ENCODE results near the gene NUDCD3.

The NUDCD3 gene

GRCh38 chr7:44505595-44505994, 15.1 kb upstream of the NUDCD3 start:
- Histone ChIP-seq H3F3A (ENCODE audit: insufficient read depth) (no peaks in the 10 kb centered on the region), H3K27ac (ENCODE audit: low read depth, low read length) (no peak overlapping the region), H3K4me2 (ENCODE audit: low read depth, low read length, poor library complexity, severe bottlenecking) (no peak overlapping the region), H3K9me2 (replicated peaks; ENCODE audit: insufficient read depth, low read length) (no peaks in the 10 kb centered on the region), H3K9me3 (ENCODE audit: insufficient read depth, low read length) (no peaks in the 10 kb centered on the region), H3K9ac (ENCODE audit: low read length) (no peak overlapping the region), H4K20me1 (ENCODE audit: low read depth, low read length) (no peaks in the 10 kb centered on the region), H3K4me3 (ENCODE audit: insufficient read depth, low read length, poor library complexity, severe bottlenecking) (no peak overlapping the region), H3K27me3 (ENCODE audit: low read length) (no peaks in the 10 kb centered on the region), H3K36me3 (ENCODE audit: low read length) (no peaks in the 10 kb centered on the region), H3K79me2 (ENCODE audit: insufficient read depth, low read length) (no peaks in the 10 kb centered on the region), H2AFZ (ENCODE audit: low read depth, low read length, severe bottlenecking) (no peak overlapping the region)
- TF ChIP-seq CTCF (IDR thresholded peaks at IDR 0.05; ENCODE audit: insufficient read depth, low read length, poor library complexity, severe bottlenecking) (no peak), EZH2phosphoT487 (conservative IDR thresholded peaks at IDR 0.05; ENCODE audit: low read length) (no peak)

- Histone ChIP-seq H3K27me3 (ENCODE audit: low read length) (no peaks in the 10 kb centered on the region), H3K36me3 (ENCODE audit: low read length) (no peaks in the 10 kb centered on the region), H2AFZ (ENCODE audit: low read depth, low read length, severe bottlenecking) (no peak overlapping the region), H3K4me2 (ENCODE audit: low read depth, low read length, poor library complexity, severe bottlenecking) (no peak overlapping the region), H3K27ac (ENCODE audit: low read depth, low read length) (no peak overlapping the region), H4K20me1 (ENCODE audit: low read depth, low read length) (no peaks in the 10 kb centered on the region), H3K9ac (ENCODE audit: low read length) (no peak overlapping the region), H3K9me3 (ENCODE audit: insufficient read depth, low read length) (no peaks in the 10 kb centered on the region), H3F3A (ENCODE audit: insufficient read depth) (no peaks in the 10 kb centered on the region), H3K9me2 (replicated peaks; ENCODE audit: insufficient read depth, low read length) (no peaks in the 10 kb centered on the region), H3K79me2 (ENCODE audit: insufficient read depth, low read length) (no peaks in the 10 kb centered on the region), H3K4me3 (ENCODE audit: insufficient read depth, low read length, poor library complexity, severe bottlenecking) (no peak overlapping the region)
- TF ChIP-seq EZH2phosphoT487 (conservative IDR thresholded peaks at IDR 0.05; ENCODE audit: low read length) (no peak), CTCF (IDR thresholded peaks at IDR 0.05; ENCODE audit: insufficient read depth, low read length, poor library complexity, severe bottlenecking) (no peak)
These were observed 7.9 kb upstream of the NUDCD3 start for GRCh38 chr7:44498230-44498954.

GRCh38 chr7:44497155-44498027, 6.9 kb upstream of the NUDCD3 start:
- H4K20me1 ChIP-seq (ENCODE audit: low read depth, low read length): no peaks in the 10 kb centered on the region
- H3K9ac ChIP-seq (ENCODE audit: low read length): no peak overlapping the region

More at GRCh38 chr7:44497155-44498027, 6.9 kb upstream of the NUDCD3 start:
- Histone ChIP-seq H3K4me2 (ENCODE audit: low read depth, low read length, poor library complexity, severe bottlenecking) (no peak overlapping the region), H3F3A (ENCODE audit: insufficient read depth) (no peaks in the 10 kb centered on the region), H3K4me3 (ENCODE audit: insufficient read depth, low read length, poor library complexity, severe bottlenecking) (no peak overlapping the region), H3K79me2 (ENCODE audit: insufficient read depth, low read length) (no peaks in the 10 kb centered on the region), H3K9me3 (ENCODE audit: insufficient read depth, low read length) (no peaks in the 10 kb centered on the region), H3K36me3 (ENCODE audit: low read length) (no peaks in the 10 kb centered on the region), H3K27ac (ENCODE audit: low read depth, low read length) (no peak overlapping the region), H3K9me2 (replicated peaks; ENCODE audit: insufficient read depth, low read length) (no peaks in the 10 kb centered on the region), H2AFZ (ENCODE audit: low read depth, low read length, severe bottlenecking) (no peak overlapping the region), H3K27me3 (ENCODE audit: low read length) (no peaks in the 10 kb centered on the region)
- TF ChIP-seq CTCF (IDR thresholded peaks at IDR 0.05; ENCODE audit: insufficient read depth, low read length, poor library complexity, severe bottlenecking) (no peak), EZH2phosphoT487 (conservative IDR thresholded peaks at IDR 0.05; ENCODE audit: low read length) (no peak)

Data from SU-DHL-6 (cell line).